GM18907 (cell line): Measurements from ENCODE around the gene DUSP7.

Experiments used
- ATAC-seq: cut with Tn5 transposase; IDR thresholded peaks from one replicate; pipeline ENCODE4 v1.9.1; 2021; ENCODE audit warnings: mild to moderate bottlenecking, moderate library complexity; ENCODE audit not compliant: unreplicated experiment

DUSP7 gene

DNA sequence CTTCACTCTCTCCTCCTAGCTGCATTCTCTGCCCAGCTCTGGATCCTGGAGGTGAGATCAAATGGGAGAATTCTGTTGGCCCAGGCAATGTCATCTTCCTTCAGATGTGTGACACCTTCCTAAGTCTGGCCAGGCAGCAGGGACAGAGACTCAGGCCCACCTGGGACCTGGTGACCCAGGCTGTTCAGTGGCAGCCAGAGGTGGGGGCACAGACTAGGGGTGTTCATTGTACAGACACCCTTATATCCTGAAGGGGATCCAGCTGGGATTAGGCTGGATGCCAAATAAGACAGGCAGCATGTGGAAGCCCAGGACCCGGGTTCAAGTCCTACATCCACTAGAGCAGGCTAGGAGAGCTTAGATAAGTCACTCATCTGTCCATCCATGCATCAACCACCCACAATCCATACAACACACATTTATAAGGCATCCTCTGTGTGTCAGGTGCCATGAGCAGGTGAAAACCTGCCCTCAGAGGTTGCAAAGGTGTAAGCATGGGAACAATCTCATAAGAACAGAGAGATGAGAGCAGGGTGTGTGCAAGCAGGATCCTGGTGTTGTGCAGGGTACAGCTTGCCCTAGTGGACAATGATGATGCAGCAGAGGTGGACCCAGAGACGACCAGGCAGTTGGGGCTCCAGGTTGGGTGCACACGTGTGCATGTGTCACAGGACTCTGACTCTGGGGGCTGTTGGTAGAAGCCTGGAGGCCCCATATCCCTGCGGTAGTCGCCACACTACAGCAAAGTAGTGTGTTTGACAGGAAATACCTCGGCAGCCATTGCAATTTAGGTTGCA is 42.4 kb downstream of the DUSP7 start:
- ATAC-seq, result no peak

- ATAC-seq, result no peak
Observed at GRCh38 chr3:52012699-52013098, 43.7 kb downstream of the DUSP7 start.

GRCh38 chr3:52010431-52010830 is 45.9 kb downstream of the DUSP7 start:
- no peak for ATAC-seq

GRCh38 chr3:52007291-52007690 is 49.1 kb downstream of the DUSP7 start:
- ATAC-seq, result no peak

- no peak for ATAC-seq
Observed at GRCh38 chr3:52006820-52007133, 49.6 kb downstream of the DUSP7 start.

DNA sequence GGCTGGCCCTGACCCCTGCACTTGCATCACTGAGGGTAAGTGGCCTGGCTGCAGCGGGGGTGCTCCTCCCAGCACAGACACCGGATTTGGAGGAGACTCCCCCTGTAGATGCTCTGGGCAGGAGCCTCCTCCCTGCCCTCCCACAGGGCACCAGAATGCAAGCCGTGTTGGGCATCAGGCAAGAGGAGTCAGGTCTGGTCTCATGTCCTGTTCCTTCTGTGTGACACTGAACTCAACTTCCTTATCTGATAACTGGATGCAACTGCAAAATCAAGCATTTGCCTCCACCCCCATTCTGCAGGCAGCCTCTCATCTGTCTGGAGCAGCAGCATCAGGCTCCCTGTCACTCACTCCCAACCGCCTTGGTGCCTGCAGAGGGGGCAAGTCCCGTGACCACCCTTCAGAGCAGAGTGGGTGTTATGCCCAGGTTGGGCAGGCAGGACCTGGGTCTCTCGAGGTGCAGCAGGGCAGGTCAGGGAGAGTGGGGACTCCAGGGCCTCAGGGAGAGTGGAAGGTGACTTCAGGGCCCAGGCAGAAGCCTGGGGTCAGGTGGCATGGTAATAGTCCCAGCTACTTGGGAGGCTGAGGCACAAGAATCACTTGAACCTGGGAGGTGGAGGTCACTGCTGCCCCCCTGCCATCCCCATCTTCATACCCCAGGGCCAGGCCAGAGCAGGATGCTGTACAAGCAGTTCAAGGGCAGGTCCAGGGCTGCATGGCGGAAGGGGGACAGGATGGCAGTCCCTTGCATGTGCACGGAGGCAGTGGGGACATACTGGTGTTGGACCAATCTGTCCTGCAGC is 50.2 kb downstream of the DUSP7 start:
- ATAC-seq, result no peak

DNA sequence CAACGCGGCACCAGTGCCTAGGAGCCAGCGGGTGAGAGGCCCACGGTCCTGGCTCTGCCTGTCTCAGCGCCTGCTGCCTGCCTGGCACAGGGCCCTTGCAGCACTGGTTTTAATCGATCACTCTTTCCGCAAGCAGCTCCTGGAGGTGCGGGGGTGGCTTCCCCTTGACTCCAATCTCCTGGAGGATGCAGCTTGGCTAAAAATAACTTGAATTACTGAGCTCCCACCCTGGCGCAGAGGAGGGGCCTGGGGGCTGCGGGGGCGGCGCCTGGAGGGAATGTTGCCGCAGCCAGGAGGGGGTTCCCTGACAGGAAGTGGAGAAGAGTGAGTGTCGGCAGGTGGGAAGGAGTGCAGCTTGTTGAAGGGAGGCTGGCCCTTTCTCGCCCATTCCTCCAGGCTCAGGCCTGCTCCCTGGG is 50.8 kb downstream of the DUSP7 start:
- no peak for ATAC-seq

DNA sequence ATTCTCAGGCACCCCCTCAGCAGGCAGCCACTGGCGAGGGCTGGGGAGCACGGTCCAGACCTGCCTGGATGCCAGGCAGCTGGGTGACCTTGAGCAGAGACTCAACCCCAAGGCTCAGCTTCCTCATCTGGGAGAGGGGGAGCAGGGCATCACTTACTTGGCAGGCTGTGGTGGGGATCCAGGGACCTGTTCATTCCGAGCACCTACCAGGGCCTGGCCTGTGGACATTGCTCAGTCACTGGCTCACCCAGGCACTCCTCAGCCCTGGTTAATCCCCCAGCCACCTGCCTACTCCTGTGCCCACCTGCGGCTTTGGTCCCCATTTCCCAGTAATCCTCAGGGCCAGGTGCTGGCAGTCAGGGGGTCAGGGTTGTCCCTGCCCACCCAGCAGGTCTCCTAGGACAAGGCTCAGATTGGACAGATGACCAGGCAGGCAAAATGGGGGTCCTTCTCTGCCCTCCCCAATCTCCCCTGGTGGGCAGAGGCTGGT is 51.4 kb downstream of the DUSP7 start:
- no peak for ATAC-seq

GRCh38 chr3:52004163-52004787 is 52.1 kb downstream of the DUSP7 start:
- ATAC-seq, result no peak

GRCh38 chr3:52002748-52003147 is 53.6 kb downstream of the DUSP7 start:
- no peak for ATAC-seq

GRCh38 chr3:52001443-52001974 is 54.9 kb downstream of the DUSP7 start:
- peak; percentile 70 for ATAC-seq

GRCh38 chr3:51999846-52000245 is 56.5 kb downstream of the DUSP7 start:
- ATAC-seq, result no peak
